Spleen (tissue), 11 donors: ENCODE data around the gene LRRC15. TPM values are rescaled to one million over a fixed set of nuclear protein-coding genes. Genes with fewer than 3 reads are reported as not detected.

Experiments
- DNase-seq: peaks from one replicate; pipeline ENCODE4 v3.0.0-alpha.2; 2020
- H3K27ac ChIP-seq, 8 donors: fragments of 200-600 bp; sonication (generic) in 7 of 8; 1 replicate in 4 of 8; 2 replicates in 4 of 8; pipeline versions ENCODE4 v1.5.0 to v1.8.0; 2016 to 2021; ENCODE audit warnings: inconsistent platforms in 4 of 8, mild to moderate bottlenecking in 4 of 8, moderate library complexity in 1 of 8
- H3K27me3 ChIP-seq, 7 donors: fragments of 200-600 bp; sonication (generic) in 6 of 7; replicated peaks in 1 of 7; 1 replicate in 4 of 7; 2 replicates in 3 of 7; pipeline versions ENCODE4 v1.5.0 to v1.8.0; 2016 to 2021; ENCODE audit warnings: inconsistent platforms in 3 of 7, mild to moderate bottlenecking in 1 of 7
- H3K36me3 ChIP-seq, 6 donors: fragments of 200-600 bp; sonication (generic) in 5 of 6; 1 replicate in 4 of 6; 2 replicates in 2 of 6; pipeline versions ENCODE4 v1.5.0 to v1.8.0; 2016 to 2021; ENCODE audit warnings: inconsistent platforms in 2 of 6
- H3K4me1 ChIP-seq, 6 donors: fragments of 200-600 bp; sonication (generic) in 5 of 6; 1 replicate in 3 of 6; 2 replicates in 3 of 6; pipeline versions ENCODE4 v1.5.0 to v1.8.0; 2016 to 2021; ENCODE audit warnings: inconsistent platforms in 3 of 6
- H3K4me3 ChIP-seq, 8 donors: fragments of 200-600 bp; sonication (generic) in 7 of 8; 1 replicate in 4 of 8; 2 replicates in 4 of 8; pipeline versions ENCODE4 v1.5.0 to v1.8.0; 2016 to 2021; ENCODE audit warnings: inconsistent platforms in 4 of 8, mild to moderate bottlenecking in 4 of 8, moderate library complexity in 2 of 8
- H3K9me3 ChIP-seq, 8 donors: fragments of 200-600 bp; sonication (generic) in 7 of 8; 1 replicate in 4 of 8; 2 replicates in 4 of 8; pipeline versions ENCODE4 v1.5.0 to v1.8.0; 2016 to 2021; ENCODE audit warnings: inconsistent platforms in 4 of 8
- POLR2A ChIP-seq, 3 donors: fragments of 450-650 bp; IDR thresholded peaks; one replicate each; pipeline ENCODE4 v1.5.1; 2017; ENCODE audit warnings: antibody characterized with exemption in 3 of 3, mild to moderate bottlenecking in 1 of 3
- POLR2AphosphoS5 ChIP-seq, 3 donors: sonication (generic); formaldehyde crosslinking; IDR thresholded peaks; one replicate each; pipeline ENCODE4 v1.5.1; 2017; ENCODE audit warnings: antibody characterized with exemption in 3 of 3
- WGBS, 5 donors: extraction: QIAGEN DNeasy Blood & Tissue Kit in 3 of 5; methylation state at CpG; one replicate each; pipeline versions ENCODE4 v1.1.5 to v1.1.7; 2013 to 2018; 5-methylcytosine and 5-hydroxymethylcytosine counted together
- intact Hi-C: fragments of 100-400 bp; cut with DNase I; formaldehyde crosslinking; loops from one replicate; pipeline ENCODE4 v1.15.0; 2023; ENCODE audit warnings: low total_unique reads
- polyA plus RNA-seq, 3 donors: library from polyadenylated mRNA; stranded (reverse); fragments of 200-250 nt; gene quantifications; one replicate each; pipeline ENCODE4 v1.2.1, GENCODE V29; 2013
- total RNA-seq, 7 donors: library from RNA; depleted of rRNA in 3 of 7; stranded (reverse); fragments of >200 nt in 3 of 7; fragmentation: NEBNext Ultra II Directional in 4 of 7; extraction: Animal tissue kit (Norgen Biotek cat#: 25700) in 4 of 7; gene quantifications; one replicate each; pipeline versions ENCODE4 v1.1.0 to v1.2.1, GENCODE V29; 2016 to 2021
- TF ChIP-seq, protein P1 (sequence below), 11 experiments: fragments of 200-600 bp in 7 of 11; fragments of 450-650 bp in 4 of 11; sonication (generic) in 4 of 11; IDR thresholded peaks in 8 of 11; conservative IDR thresholded peaks in 3 of 11; 1 replicate in 7 of 11; 2 replicates in 4 of 11; pipeline versions ENCODE4 v1.4.0 to v1.8.0; 2016 to 2021; ENCODE audit warnings: antibody characterized with exemption in 11 of 11, inconsistent platforms in 4 of 11, mild to moderate bottlenecking in 1 of 11
- donor health status: healthy with polysubstance abuse.
- donor health status: DM: no; HTN: no; CAD: no; lungs with moderate emphysema.
- donor health status: DM: no; HTN: no; CAD: no.
- donor health status: Bipolar disorder and iron deficiency.
- donor health status: healthy.
- donor health status: DM: no; HTN: no; CAD: no.
- donor health status: DM: yes; HTN: yes; CAD: no.

The LRRC15 gene
- total and polyA plus RNA-seq, 10 donors = 0.09 to 1.1 (median 0.35) TPM; not detected in 1

DNA sequence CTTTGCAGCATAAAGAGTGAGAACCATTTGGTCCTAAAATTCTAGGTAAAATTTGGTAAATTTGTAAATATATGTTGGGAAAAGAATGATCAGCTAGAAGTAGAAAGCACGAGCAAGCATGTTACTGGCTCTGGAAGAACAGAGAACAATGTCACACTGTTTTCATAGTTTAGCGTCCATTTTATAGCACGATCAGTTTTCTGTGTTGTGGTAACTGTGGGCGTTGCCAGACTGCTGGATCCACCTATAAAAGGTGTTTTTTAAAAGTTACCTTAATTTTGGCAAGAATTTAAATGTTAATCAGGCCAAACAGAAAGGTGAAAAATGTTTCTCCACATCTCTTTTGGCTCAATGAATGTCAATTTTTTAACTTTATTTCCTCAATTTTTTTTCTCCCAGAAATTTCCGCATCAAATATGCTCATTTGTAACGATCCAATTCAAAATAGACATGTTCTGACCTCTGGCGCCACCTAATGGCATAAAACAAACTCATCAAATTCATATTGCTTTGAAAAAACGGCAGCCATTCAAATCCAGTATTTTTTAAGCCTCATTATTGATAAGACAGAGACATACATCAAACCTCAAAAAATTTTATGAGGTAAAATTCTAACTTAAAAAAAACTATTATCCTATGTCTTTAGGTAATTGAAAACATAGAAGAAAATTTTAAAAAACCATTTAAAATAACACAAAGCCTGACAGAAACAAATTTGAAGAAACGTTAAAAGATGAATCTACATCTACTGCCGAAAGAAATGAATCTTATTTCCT lies 35.0 kb upstream of the LRRC15 start:
- Histone ChIP-seq H3K36me3 (peaks cover 0 to 42% (median 10%) of the 10 kb centered on the region in 6 donors), H3K4me3 (no peak overlapping the region), H3K27ac (no peak overlapping the region), H3K4me1 (peaks cover 0 to 6% (median 0%) of the 10 kb centered on the region in 6 donors), H3K9me3 (no peaks in the 10 kb centered on the region), H3K27me3 (peaks cover 0 to 7% (median 0%) of the 10 kb centered on the region in 7 donors)
- intact Hi-C loops = loop anchor here (5.0 kb wide), 1 partner anchor 67 kb away; no protein-coding TSS in a partner anchor
- DNase-seq = no peak
- 47 to 52% (median 51%) methylated on average over 10 of the region's 10 CpGs for WGBS, 5 donors
- TF ChIP-seq POLR2AphosphoS5 (IDR thresholded peaks at IDR 0.05) (no peak), POLR2A (IDR thresholded peaks at IDR 0.05) (no peak)
- TF ChIP-seq, protein P1, sequence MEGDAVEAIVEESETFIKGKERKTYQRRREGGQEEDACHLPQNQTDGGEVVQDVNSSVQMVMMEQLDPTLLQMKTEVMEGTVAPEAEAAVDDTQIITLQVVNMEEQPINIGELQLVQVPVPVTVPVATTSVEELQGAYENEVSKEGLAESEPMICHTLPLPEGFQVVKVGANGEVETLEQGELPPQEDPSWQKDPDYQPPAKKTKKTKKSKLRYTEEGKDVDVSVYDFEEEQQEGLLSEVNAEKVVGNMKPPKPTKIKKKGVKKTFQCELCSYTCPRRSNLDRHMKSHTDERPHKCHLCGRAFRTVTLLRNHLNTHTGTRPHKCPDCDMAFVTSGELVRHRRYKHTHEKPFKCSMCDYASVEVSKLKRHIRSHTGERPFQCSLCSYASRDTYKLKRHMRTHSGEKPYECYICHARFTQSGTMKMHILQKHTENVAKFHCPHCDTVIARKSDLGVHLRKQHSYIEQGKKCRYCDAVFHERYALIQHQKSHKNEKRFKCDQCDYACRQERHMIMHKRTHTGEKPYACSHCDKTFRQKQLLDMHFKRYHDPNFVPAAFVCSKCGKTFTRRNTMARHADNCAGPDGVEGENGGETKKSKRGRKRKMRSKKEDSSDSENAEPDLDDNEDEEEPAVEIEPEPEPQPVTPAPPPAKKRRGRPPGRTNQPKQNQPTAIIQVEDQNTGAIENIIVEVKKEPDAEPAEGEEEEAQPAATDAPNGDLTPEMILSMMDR (IDR thresholded peaks at IDR 0.05 in 8 of 11, conservative IDR thresholded peaks at IDR 0.05 in 3 of 11) = peak; percentile 19 to 71 (median 48)

DNA sequence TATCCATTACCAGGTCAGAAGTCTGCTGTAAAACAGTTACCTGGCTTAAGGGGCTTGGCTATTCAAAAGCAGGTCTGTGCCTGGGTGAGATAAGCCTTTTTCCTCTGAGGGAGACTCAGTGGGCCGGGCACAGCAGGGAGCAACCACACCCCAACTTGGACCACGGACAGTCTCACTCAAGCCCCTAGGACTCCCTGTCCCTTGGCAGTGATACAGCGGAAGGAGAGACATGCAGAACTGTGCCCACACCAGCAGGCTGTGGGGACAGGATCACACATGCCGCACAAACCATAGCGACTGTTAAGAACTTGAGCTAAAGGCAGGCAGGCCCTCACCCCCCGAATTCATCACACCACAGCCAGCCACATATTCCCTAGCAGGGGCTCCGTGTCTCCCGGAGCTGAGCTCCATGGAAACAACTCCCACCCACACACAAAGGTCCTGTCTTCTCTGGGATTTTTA lies 32.4 kb upstream of the LRRC15 start:
- intact Hi-C loops = loop anchor here (5.0 kb wide), 1 partner anchor 65 kb away; no protein-coding TSS in a partner anchor
- Histone ChIP-seq H3K36me3 (peaks cover 0 to 16% (median 6%) of the 10 kb centered on the region in 6 donors), H3K4me1 (peaks cover 15 to 25% (median 19%) of the 10 kb centered on the region in 6 donors), H3K4me3 (no peak overlapping the region), H3K27ac (no peak overlapping the region), H3K27me3 (peaks cover 0 to 33% (median 18%) of the 10 kb centered on the region in 7 donors), H3K9me3 (no peaks in the 10 kb centered on the region)
- DNase-seq = no peak
- WGBS, 5 donors = 75 to 91% (median 86%) methylated on average over 8 of the region's 8 CpGs
- TF ChIP-seq, protein P1 (IDR thresholded peaks at IDR 0.05 in 8 of 11, conservative IDR thresholded peaks at IDR 0.05 in 3 of 11) = no peak
- TF ChIP-seq POLR2A (IDR thresholded peaks at IDR 0.05) = no peak
- TF ChIP-seq POLR2AphosphoS5 (IDR thresholded peaks at IDR 0.05) = no peak

DNA sequence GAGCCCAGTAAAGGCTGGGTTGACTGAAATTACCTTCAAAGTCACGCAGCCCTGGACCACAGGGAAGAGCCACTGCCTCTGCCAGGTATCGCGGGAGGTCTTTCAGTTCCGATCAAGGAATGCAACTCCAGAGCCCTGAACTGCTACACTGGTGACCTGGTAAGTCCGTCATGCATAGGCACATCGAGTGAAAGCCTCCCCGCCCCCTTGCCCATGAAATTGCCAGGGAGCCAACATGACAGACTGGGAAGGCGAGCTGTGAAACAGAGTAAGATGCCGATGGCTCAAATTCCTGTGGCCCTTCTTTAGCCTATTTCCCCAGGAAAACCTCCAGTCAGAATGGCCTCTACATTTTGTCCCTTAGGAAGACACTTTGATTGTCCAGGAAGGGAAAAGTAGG lies 31.8 kb upstream of the LRRC15 start:
- H3K9me3 ChIP-seq = no peaks in the 10 kb centered on the region
- intact Hi-C loops = loop anchor here (5.0 kb wide), 1 partner anchor 64 kb away; no protein-coding TSS in a partner anchor
- no peak overlapping the region for H3K4me3 ChIP-seq
- WGBS, 5 donors = 89 to 97% (median 93%) methylated on average over 8 to 9 of the region's 9 CpGs
- no peak for DNase-seq
- TF ChIP-seq POLR2AphosphoS5 (IDR thresholded peaks at IDR 0.05) (no peak), POLR2A (IDR thresholded peaks at IDR 0.05) (no peak)
- TF ChIP-seq, protein P1 (IDR thresholded peaks at IDR 0.05 in 8 of 11, conservative IDR thresholded peaks at IDR 0.05 in 3 of 11) = no peak
- H3K36me3 ChIP-seq = peaks cover 0 to 15% (median 6%) of the 10 kb centered on the region in 6 donors
- H3K27ac ChIP-seq = no peak overlapping the region
- peaks cover 0 to 39% (median 23%) of the 10 kb centered on the region in 7 donors for H3K27me3 ChIP-seq
- peaks cover 15 to 31% (median 25%) of the 10 kb centered on the region in 6 donors for H3K4me1 ChIP-seq

DNA sequence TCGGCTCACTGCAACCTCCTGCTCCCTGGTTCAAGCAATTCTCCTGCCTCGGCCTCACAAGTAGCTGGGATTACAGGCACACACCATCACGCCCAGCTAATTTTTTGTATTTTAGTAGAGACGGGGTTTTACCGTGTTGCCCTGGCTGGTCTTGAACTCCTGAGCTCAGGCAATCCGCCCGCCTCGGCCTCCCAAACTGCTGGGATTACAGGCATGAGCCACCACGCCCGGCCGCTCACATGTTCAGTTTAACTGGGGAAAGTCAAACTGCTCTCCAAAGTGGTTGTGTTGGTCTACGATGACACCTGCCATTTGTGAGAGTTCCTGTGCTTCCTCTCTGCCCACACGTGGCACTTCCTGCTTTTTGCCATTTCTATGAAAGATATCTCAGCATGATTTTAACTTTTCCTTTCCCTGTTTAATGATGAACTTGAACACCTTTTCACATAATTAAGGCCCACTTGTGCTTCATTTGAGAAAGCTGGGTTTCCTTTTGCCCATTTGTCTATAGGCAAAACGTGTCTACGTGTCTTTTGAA lies 30.4 kb upstream of the LRRC15 start:
- Histone ChIP-seq H3K4me1 (peaks cover 15 to 45% (median 32%) of the 10 kb centered on the region in 6 donors), H3K27me3 (peaks cover 0 to 52% (median 23%) of the 10 kb centered on the region in 7 donors), H3K36me3 (peaks cover 0 to under 1% (median 0%) of the 10 kb centered on the region in 6 donors), H3K9me3 (no peaks in the 10 kb centered on the region), H3K27ac (no peak overlapping the region), H3K4me3 (no peak overlapping the region)
- peak; percentile 54 for DNase-seq
- TF ChIP-seq, protein P1 (IDR thresholded peaks at IDR 0.05 in 8 of 11, conservative IDR thresholded peaks at IDR 0.05 in 3 of 11) = no peak
- TF ChIP-seq POLR2AphosphoS5 (IDR thresholded peaks at IDR 0.05) (no peak), POLR2A (IDR thresholded peaks at IDR 0.05) (no peak)
- WGBS, 5 donors = 76 to 84% (median 78%) methylated on average over 15 of the region's 15 CpGs
- intact Hi-C loops = loop anchor here (5.0 kb wide), 1 partner anchor 63 kb away; no protein-coding TSS in a partner anchor
